PC-9 (cell line): ENCODE data around the gene VOPP1. TPM values are rescaled to one million over a fixed set of nuclear protein-coding genes. Genes with fewer than 3 reads are reported as not detected.

Source experiments
- BruUV-seq: library from RNA; stranded (reverse); fragments of 400-500 nt; replicated peaks from 2 replicates; lab custom pipeline; 2021; lab: Mats Ljungman, UMichigan
- CTCF ChIA-PET: fragments of 300-600 bp; sonication (Branson Sonifier 250); formaldehyde crosslinking; loops from one replicate; lab custom pipeline; 2022; ENCODE audit warnings: antibody characterized with exemption; lab: Charles Lee
- POLR2A ChIA-PET: fragments of 300-600 bp; sonication (Branson Sonifier 250); formaldehyde crosslinking; loops from one replicate; lab custom pipeline; 2022; ENCODE audit warnings: antibody characterized with exemption; ENCODE audit not compliant: unreplicated experiment; lab: Charles Lee
- DNase-seq, 2 experiments: peaks; one replicate each; pipeline versions ENCODE4 v3.0.0 to v3.0.0-alpha.2; 2015 to 2022; ENCODE audit warnings: mixed read lengths in 1 of 2
- H2AFZ ChIP-seq: fragments of 200-600 bp; sonication (generic); 2 replicates; pipeline ENCODE4 v1.8.1; 2017; ENCODE audit warnings: antibody characterized with exemption
- H3F3A ChIP-seq: fragments of 200-600 bp; sonication (generic); 2 replicates; pipeline ENCODE4 v1.8.1; 2017; ENCODE audit warnings: antibody characterized with exemption, mild to moderate bottlenecking, low read depth; ENCODE audit not compliant: insufficient read depth
- H3K27ac ChIP-seq: fragments of 200-600 bp; sonication (generic); 2 replicates; pipeline ENCODE4 v1.6.1; 2016; ENCODE audit warnings: mixed run types
- H3K27me3 ChIP-seq: fragments of 200-600 bp; sonication (generic); 2 replicates; pipeline ENCODE4 v1.6.1; 2016; ENCODE audit warnings: low read depth, mixed run types; ENCODE audit not compliant: insufficient read depth
- H3K36me3 ChIP-seq: fragments of 200-600 bp; sonication (generic); 2 replicates; pipeline ENCODE4 v1.6.1; 2016; ENCODE audit warnings: low read depth, mixed run types
- H3K4me1 ChIP-seq: fragments of 200-600 bp; sonication (generic); replicated peaks from 2 replicates; pipeline ENCODE4 v1.6.1; 2016; ENCODE audit warnings: mixed run types; ENCODE audit not compliant: insufficient read depth
- H3K4me2 ChIP-seq: fragments of 200-600 bp; sonication (generic); 2 replicates; pipeline ENCODE4 v1.6.1; 2017; ENCODE audit warnings: mixed run types
- H3K4me3 ChIP-seq: fragments of 200-600 bp; sonication (generic); 2 replicates; pipeline ENCODE4 v1.6.1; 2016; ENCODE audit warnings: mixed run types
- H3K79me2 ChIP-seq: fragments of 200-600 bp; sonication (generic); 2 replicates; pipeline ENCODE4 v1.6.1; 2017; ENCODE audit warnings: low read depth, mixed run types
- H3K9me2 ChIP-seq: fragments of 200-600 bp; sonication (generic); 2 replicates; pipeline ENCODE4 v1.8.1; 2017; ENCODE audit warnings: mild to moderate bottlenecking; ENCODE audit not compliant: insufficient read depth
- H3K9me3 ChIP-seq: fragments of 200-600 bp; sonication (generic); 2 replicates; pipeline ENCODE4 v1.8.1; 2016; ENCODE audit warnings: low read depth; ENCODE audit not compliant: insufficient read depth
- H4K20me1 ChIP-seq: fragments of 200-600 bp; sonication (generic); 2 replicates; pipeline ENCODE4 v1.8.1; 2017; ENCODE audit not compliant: insufficient read depth
- CTCF ChIP-seq: fragments of 200-600 bp; sonication (generic); conservative IDR thresholded peaks from 2 replicates; pipeline ENCODE4 v1.6.1; 2017; ENCODE audit warnings: mixed run types, antibody characterized with exemption, mild to moderate bottlenecking, moderate library complexity
- EZH2 ChIP-seq: fragments of 200-600 bp; sonication (generic); IDR thresholded peaks from 2 replicates; pipeline ENCODE4 v1.8.0; 2017; ENCODE audit warnings: antibody characterized with exemption, low read depth
- intact Hi-C: fragments of 100-400 bp; cut with micrococcal nuclease; formaldehyde crosslinking; loops from one replicate; pipeline ENCODE4 v1.10.0; 2022; ENCODE audit not compliant: unreplicated experiment
- total RNA-seq: library from RNA; stranded (reverse); gene quantifications from 2 replicates; pipeline ENCODE4 v1.2.3, GENCODE V29; 2021

The VOPP1 gene
- total RNA-seq, 1 experiment from 2014 or later, result 207 TPM

- CTCF ChIA-PET, result no interaction called here
- BruUV-seq, result no TSS peak
Observed at GRCh38 chr7:55441002-55441401, 131.3 kb downstream of the VOPP1 start.

GRCh38 chr7:55440040-55440690 is 132.1 kb downstream of the VOPP1 start:
- H3K27ac ChIP-seq, result no peak overlapping the region
- no peak overlapping the region for H3K4me3 ChIP-seq
- DNase-seq, result no peak
- BruUV-seq, result no TSS peak
- no peak overlapping the region for H2AFZ ChIP-seq
- ChIA-PET CTCF (interaction anchor here (0.5 kb wide), 1 partner anchor 625 kb away, joined by 16 read pairs; no protein-coding TSS in a partner anchor), POLR2A (no interaction called here)
- H3K4me2 ChIP-seq, result no peak overlapping the region
- TF ChIP-seq CTCF (no peak), EZH2 (no peak)
- H3K9me3 ChIP-seq, result no peaks in the 10 kb centered on the region
- no peaks in the 10 kb centered on the region for H3K4me1 ChIP-seq
- H3F3A ChIP-seq, result 0 out of 2 replicates have a peak, but pooled peaks cover 3% of the 10 kb centered on the region
- intact Hi-C loops, result no loop called here
- no peaks in the 10 kb centered on the region for H3K27me3 ChIP-seq
- no peaks in the 10 kb centered on the region for H3K79me2 ChIP-seq
- H3K9me2 ChIP-seq, result no peaks in the 10 kb centered on the region
- no peaks in the 10 kb centered on the region for H3K36me3 ChIP-seq
- no peaks in the 10 kb centered on the region for H4K20me1 ChIP-seq

More at GRCh38 chr7:55441002-55441401, 131.3 kb downstream of the VOPP1 start:
- Histone ChIP-seq H3K36me3 (no peaks in the 10 kb centered on the region), H4K20me1 (no peaks in the 10 kb centered on the region), H3K4me2 (no peak overlapping the region), H3K27me3 (no peaks in the 10 kb centered on the region), H3K79me2 (no peaks in the 10 kb centered on the region), H3K9me3 (no peaks in the 10 kb centered on the region; the same call in 1 of the 2 replicates), H3K4me1 (no peaks in the 10 kb centered on the region), H3K4me3 (no peak overlapping the region), H3K27ac (no peak overlapping the region), H2AFZ (no peak overlapping the region), H3F3A (0 out of 2 replicates have a peak, but pooled peaks cover 3% of the 10 kb centered on the region), H3K9me2 (no peaks in the 10 kb centered on the region)
- TF ChIP-seq CTCF (no peak), EZH2 (no peak)
- POLR2A ChIA-PET, result no interaction called here
- DNase-seq, result no peak
- intact Hi-C loops, result no loop called here

GRCh38 chr7:55439627-55440026 is 132.7 kb downstream of the VOPP1 start:
- Histone ChIP-seq H3K27me3 (no peaks in the 10 kb centered on the region), H2AFZ (no peak overlapping the region), H3K27ac (no peak overlapping the region), H3F3A (no peaks in the 10 kb centered on the region), H3K4me3 (no peak overlapping the region), H3K4me2 (no peak overlapping the region), H3K4me1 (no peaks in the 10 kb centered on the region), H3K79me2 (no peaks in the 10 kb centered on the region), H4K20me1 (no peaks in the 10 kb centered on the region), H3K9me2 (no peaks in the 10 kb centered on the region), H3K36me3 (no peaks in the 10 kb centered on the region), H3K9me3 (no peaks in the 10 kb centered on the region)
- ChIA-PET CTCF (interaction anchor here (0.5 kb wide), 1 partner anchor 626 kb away, joined by 16 read pairs; no protein-coding TSS in a partner anchor), POLR2A (no interaction called here)
- no TSS peak for BruUV-seq
- TF ChIP-seq CTCF (no peak), EZH2 (no peak)
- intact Hi-C loops, result loop anchor here (5.0 to 10.0 kb wide), 6 partner anchors 63 to 575 kb away; partner anchors contain the start of genes NIPSNAP2 and VOPP1
- no peak for DNase-seq
